IMR-90 (cell line): ENCODE results near the gene ORM1. TPM values are rescaled to one million over a fixed set of nuclear protein-coding genes. Genes with fewer than 3 reads are reported as not detected.

Source experiments
- ATAC-seq: fragments of 200-7000 bp; cut with Tn5 transposase; 2 replicates; pipeline ENCODE4 v1.9.1; 2020; ENCODE audit warnings: low read depth, mild to moderate bottlenecking, moderate library complexity
- BruUV-seq: library from RNA; stranded (reverse); fragments of 400-500 nt; replicated peaks from 2 replicates; lab custom pipeline; 2021; lab: Mats Ljungman, UMichigan
- CTCF ChIA-PET: fragments of 300-600 bp; formaldehyde crosslinking; extraction: SDS; loops from one replicate; lab custom pipeline; 2021; ENCODE audit warnings: antibody characterized with exemption; lab: Yijun Ruan, JAX
- POLR2A ChIA-PET: fragments of 300-600 bp; sonication (Branson Sonifier 250); formaldehyde crosslinking; loops from one replicate; lab custom pipeline; 2022; ENCODE audit warnings: antibody characterized with exemption; ENCODE audit not compliant: unreplicated experiment; lab: Charles Lee
- DNase-seq: peaks from one replicate; pipeline ENCODE4 v3.0.0; 2013
- H2AFZ ChIP-seq: replicated peaks from 2 replicates; pipeline ENCODE3; 2013; ENCODE audit warnings: low read length, mild to moderate bottlenecking; ENCODE audit not compliant: poor library complexity
- H2AK5ac ChIP-seq: 2 replicates; pipeline ENCODE4 v1.6.1; 2013; ENCODE audit warnings: low read depth, low read length, inconsistent platforms
- H2AK9ac ChIP-seq: replicated peaks from 2 replicates; pipeline ENCODE3; 2013; ENCODE audit warnings: mild to moderate bottlenecking, low read depth, low read length, moderate library complexity; ENCODE audit not compliant: poor library complexity
- H2BK120ac ChIP-seq: 2 replicates; pipeline ENCODE4 v1.6.1; 2013; ENCODE audit warnings: low read depth, low read length, inconsistent platforms
- H2BK15ac ChIP-seq: 3 replicates; pipeline ENCODE4 v1.6.1; 2013; ENCODE audit warnings: low read depth, low read length, inconsistent platforms
- H2BK20ac ChIP-seq: 2 replicates; pipeline ENCODE4 v1.6.1; 2013; ENCODE audit warnings: low read depth, mild to moderate bottlenecking, inconsistent platforms, low read length, moderate library complexity
- H2BK5ac ChIP-seq: 2 replicates; pipeline ENCODE4 v1.6.1; 2013; ENCODE audit warnings: mild to moderate bottlenecking, low read depth, low read length, inconsistent platforms; ENCODE audit not compliant: poor library complexity, severe bottlenecking
- H3K14ac ChIP-seq: replicated peaks from 2 replicates; pipeline ENCODE4 v1.6.1; 2013; ENCODE audit warnings: low read depth, low read length, inconsistent platforms
- H3K18ac ChIP-seq: 2 replicates; pipeline ENCODE4 v1.6.1; 2013; ENCODE audit warnings: low read depth, low read length, control low read depth
- H3K23ac ChIP-seq: 2 replicates; pipeline ENCODE4 v1.6.1; 2013; ENCODE audit warnings: low read depth, low read length, inconsistent platforms
- H3K27ac ChIP-seq: 2 replicates; pipeline ENCODE4 v1.5.1; 2013; ENCODE audit warnings: mild to moderate bottlenecking, control low read depth, low read length; ENCODE audit not compliant: insufficient read depth
- H3K27me3 ChIP-seq: 2 replicates; pipeline ENCODE4 v1.6.1; 2013; ENCODE audit warnings: low read length; ENCODE audit not compliant: control insufficient read depth, insufficient read depth
- H3K36me3 ChIP-seq: 2 replicates; pipeline ENCODE4 v1.6.1; 2013; ENCODE audit warnings: low read length, mixed read lengths; ENCODE audit not compliant: control insufficient read depth, insufficient read depth
- H3K4ac ChIP-seq: 2 replicates; pipeline ENCODE4 v1.6.1; 2013; ENCODE audit warnings: low read depth, low read length, inconsistent platforms
- H3K4me1 ChIP-seq: 2 replicates; pipeline ENCODE4 v1.6.1; 2013; ENCODE audit warnings: low read length, mixed read lengths; ENCODE audit not compliant: control insufficient read depth, insufficient read depth
- H3K4me2 ChIP-seq: 2 replicates; pipeline ENCODE4 v1.6.1; 2013; ENCODE audit warnings: low read depth, mild to moderate bottlenecking, control low read depth, low read length, moderate library complexity
- H3K4me3 ChIP-seq: 2 replicates; pipeline ENCODE4 v1.5.1; 2013; ENCODE audit warnings: low read depth, mild to moderate bottlenecking, control low read depth, low read length, moderate library complexity; ENCODE audit not compliant: insufficient read depth
- H3K56ac ChIP-seq: 2 replicates; pipeline ENCODE4 v1.6.1; 2013; ENCODE audit warnings: low read length, inconsistent platforms; ENCODE audit not compliant: insufficient read depth; ENCODE audit errors: extremely low read depth
- H3K79me1 ChIP-seq, 2 experiments: 2 replicates each; pipeline ENCODE4 v1.6.1; 2013; ENCODE audit warnings: low read length in 2 of 2, inconsistent platforms in 1 of 2, low read depth in 1 of 2
- H3K9ac ChIP-seq: 2 replicates; pipeline ENCODE4 v1.6.1; 2013; ENCODE audit warnings: low read depth, low read length, control low read depth
- H3K9me1 ChIP-seq: 2 replicates; pipeline ENCODE4 v1.6.1; 2013; ENCODE audit warnings: low read length, inconsistent platforms; ENCODE audit not compliant: insufficient read depth
- H3K9me3 ChIP-seq: 2 replicates; pipeline ENCODE4 v1.6.1; 2013; ENCODE audit warnings: low read length; ENCODE audit not compliant: control insufficient read depth, insufficient read depth
- H4K20me1 ChIP-seq: 2 replicates; pipeline ENCODE4 v1.6.1; 2013; ENCODE audit warnings: low read length, inconsistent platforms; ENCODE audit not compliant: insufficient read depth
- H4K5ac ChIP-seq: 2 replicates; pipeline ENCODE4 v1.6.1; 2013; ENCODE audit warnings: mild to moderate bottlenecking, low read depth, low read length, control low read depth
- H4K8ac ChIP-seq, 2 experiments: 2 replicates each; pipeline ENCODE4 v1.6.1; 2013; ENCODE audit warnings: low read depth in 2 of 2, low read length in 2 of 2, control low read depth in 1 of 2, inconsistent platforms in 1 of 2
- H4K91ac ChIP-seq: 2 replicates; pipeline ENCODE4 v1.6.1; 2013; ENCODE audit warnings: low read depth, low read length, inconsistent platforms; ENCODE audit not compliant: insufficient read depth
- FOS ChIP-seq: fragments of 150-350 bp; IDR thresholded peaks from 2 replicates; pipeline ENCODE4 v1.6.1; 2016; ENCODE audit warnings: low read depth, low read length
- MAFK ChIP-seq: IDR thresholded peaks from 2 replicates; pipeline ENCODE4 v1.6.1; 2012; ENCODE audit warnings: low read depth, low read length, improper control_type of control experiment
- MAZ ChIP-seq: IDR thresholded peaks from 2 replicates; pipeline ENCODE4 v1.6.1; 2012; ENCODE audit warnings: low read depth, mild to moderate bottlenecking, low read length, improper control_type of control experiment, moderate library complexity, borderline replicate concordance
- MXI1 ChIP-seq: IDR thresholded peaks from 2 replicates; pipeline ENCODE4 v1.6.1; 2012; ENCODE audit warnings: low read depth, mild to moderate bottlenecking, low read length, moderate library complexity, borderline replicate concordance
- POLR2A ChIP-seq: IDR thresholded peaks from 2 replicates; pipeline ENCODE4 v1.6.1; 2012; ENCODE audit warnings: mild to moderate bottlenecking, low read depth, low read length
- RCOR1 ChIP-seq: IDR thresholded peaks from 2 replicates; pipeline ENCODE4 v1.6.1; 2012; ENCODE audit warnings: mild to moderate bottlenecking, low read length, improper control_type of control experiment; ENCODE audit not compliant: insufficient replicate concordance
- SMC3 ChIP-seq: fragments of 150-350 bp; IDR thresholded peaks from 2 replicates; pipeline ENCODE4 v1.6.1; 2016; ENCODE audit warnings: low read depth, mild to moderate bottlenecking, antibody characterized with exemption, low read length, moderate library complexity
- WGBS, 2 experiments: methylation state at CpG; one replicate each; pipeline versions ENCODE4 v1.1.5 to v1.1.7; 2013; ENCODE audit warnings: missing lambda C conversion rate in 2 of 2; ENCODE audit not compliant: insufficient read length in 1 of 2; ENCODE audit errors: extremely low coverage in 2 of 2; 5-methylcytosine and 5-hydroxymethylcytosine counted together
- dilution Hi-C: fragments of 300-500 bp; cut with HindIII; formaldehyde crosslinking; loops from one replicate; pipeline ENCODE4 v1.14.3; 2018; ENCODE audit warnings: low sequenced_read_pairs; ENCODE audit not compliant: unreplicated experiment
- in situ Hi-C: fragments of 300-500 bp; cut with MboI; formaldehyde crosslinking; loops from 3 replicates; pipeline ENCODE4 v1.14.3; 2019; ENCODE audit warnings: low sequenced_read_pairs, inconsistent platforms, mixed read lengths
- intact Hi-C: fragments of 100-400 bp; cut with micrococcal nuclease; formaldehyde crosslinking; loops from 2 replicates; pipeline ENCODE4 v1.10.0; 2022
- polyA plus RNA-seq, 3 experiments: library from polyadenylated mRNA; depleted of rRNA; stranded (reverse); fragments of >200 nt; gene quantifications; 2 replicates each; pipeline ENCODE4 v1.2.3, GENCODE V29; 2012; ENCODE audit warnings: low replicate concordance in 1 of 3
- total RNA-seq: library from RNA; depleted of rRNA; stranded (reverse); fragments of >200 nt; gene quantifications from 2 replicates; pipeline ENCODE4 v1.2.3, GENCODE V29; 2012
- TF ChIP-seq, protein P1 (sequence below): conservative IDR thresholded peaks from 2 replicates; pipeline ENCODE4 v1.5.1; 2012; ENCODE audit warnings: mild to moderate bottlenecking, low read depth, low read length, improper control_type of control experiment
- TF ChIP-seq, protein P2 (sequence below): fragments of 150-350 bp; IDR thresholded peaks from 2 replicates; pipeline ENCODE4 v1.6.1; 2016; ENCODE audit warnings: low read depth, mild to moderate bottlenecking, low read length, moderate library complexity, borderline replicate concordance

Gene ORM1
- total and polyA plus RNA-seq, 2 of the 4 experiments (the other 2 are of a cell fraction) = 0.18 TPM; not detected in 1

DNA sequence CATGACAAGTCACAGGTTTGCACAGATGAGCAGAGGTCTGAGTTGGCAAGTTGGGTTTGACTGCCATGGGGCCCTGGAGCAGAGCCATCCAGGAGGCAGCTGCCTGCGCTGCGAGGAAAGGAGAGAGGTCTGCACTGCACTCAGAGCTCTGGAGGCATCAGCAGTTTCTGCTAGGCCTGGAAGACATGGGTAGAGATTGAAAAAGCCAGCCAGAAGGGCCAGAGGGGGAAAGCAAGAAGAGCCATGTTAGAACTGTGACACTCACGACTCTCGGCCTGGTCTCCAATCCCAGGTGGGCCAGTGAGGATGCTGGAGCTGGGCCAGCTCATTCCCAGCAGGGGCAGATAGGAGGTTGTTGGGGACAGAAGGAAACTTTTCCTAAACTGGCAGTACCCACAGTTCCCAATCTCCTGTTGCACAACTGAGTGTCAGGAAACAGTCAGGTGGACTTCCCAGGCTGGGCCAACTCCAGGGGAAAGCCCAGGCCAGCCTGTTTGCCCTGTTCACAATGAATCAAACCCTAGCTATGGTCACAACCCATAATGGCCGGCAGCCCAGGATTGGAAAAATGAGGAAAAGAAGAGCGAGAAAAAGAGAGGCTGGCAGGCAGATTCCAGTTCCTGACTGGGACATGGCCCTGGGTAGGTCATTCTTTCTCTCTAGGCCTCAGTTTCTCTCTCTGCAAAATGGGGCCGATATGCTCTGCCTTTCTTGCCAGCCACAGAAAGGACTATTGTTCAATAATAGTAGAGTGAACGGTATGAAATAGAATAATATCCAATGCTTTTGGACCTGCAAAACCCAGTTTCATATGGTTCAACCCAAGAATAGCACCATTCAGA is 7.8 kb upstream of the ORM1 start (continued):
- TF ChIP-seq MXI1 = no peak

DNA sequence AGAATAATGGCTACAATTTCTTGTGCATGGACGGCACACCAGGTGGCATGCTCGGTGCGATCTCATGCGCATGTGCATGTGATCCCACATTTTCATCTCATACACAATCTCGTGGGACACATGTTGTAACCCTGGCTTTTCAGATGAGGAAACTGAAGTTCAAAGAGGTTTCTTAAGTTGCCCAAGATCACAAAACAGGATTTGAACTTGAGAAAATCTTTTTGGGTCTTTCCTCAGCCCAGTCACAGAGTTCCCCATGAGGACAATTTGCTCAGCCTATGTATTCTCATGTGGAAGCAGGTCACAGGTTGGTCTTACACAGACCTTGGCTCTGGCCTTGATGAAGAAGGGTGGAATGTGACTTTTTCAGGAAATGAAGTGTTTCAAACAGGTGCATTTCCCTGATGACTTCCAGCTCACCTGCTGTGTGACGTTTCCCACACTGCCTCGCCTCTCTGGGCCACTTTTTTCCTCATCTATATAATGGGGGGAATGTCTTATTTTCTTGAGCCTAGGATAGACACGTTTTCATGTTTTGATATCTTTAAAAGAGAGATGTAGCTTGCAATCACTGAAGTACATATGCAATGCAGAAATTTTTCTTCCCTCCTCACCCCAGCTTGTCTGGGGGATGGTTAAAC is 7.1 kb upstream of the ORM1 start:
- Histone ChIP-seq H3K4ac (no peak overlapping the region), H3K23ac (no peak overlapping the region), H2BK20ac (no peak overlapping the region), H3K56ac (no peak overlapping the region), H3K27ac (no peak overlapping the region), H4K5ac (no peak overlapping the region), H3K4me2 (no peak overlapping the region), H2BK5ac (no peak overlapping the region), H2BK120ac (peak overlapping the region; percentile 8; the same call in 1 of the 2 replicates), H2AFZ (no peak overlapping the region), H3K4me1 (peaks cover 7% of the 10 kb centered on the region), H3K27me3 (no peaks in the 10 kb centered on the region), H4K8ac (no peak overlapping the region), H2BK15ac (no peak overlapping the region), H3K79me1 (no peaks in the 10 kb centered on the region), H3K14ac (no peak overlapping the region), H3K36me3 (no peaks in the 10 kb centered on the region; the same call in 1 of the 2 replicates), H2AK5ac (no peak overlapping the region; the same call in 1 of the 2 replicates), H3K18ac (no peak overlapping the region), H3K4me3 (no peak overlapping the region), H2AK9ac (no peak overlapping the region), H3K9ac (no peak overlapping the region), H3K9me3 (no peaks in the 10 kb centered on the region), H4K91ac (no peak overlapping the region), H4K20me1 (no peaks in the 10 kb centered on the region), H3K9me1 (peaks cover 17% of the 10 kb centered on the region; the same call in 1 of the 2 replicates)
- POLR2A ChIA-PET = no interaction called here
- 84% methylated on average over 3 of the region's 8 CpGs; no CpG with 5 or more reads in 1 of the 2 experiments for WGBS, 2 experiments
- DNase-seq (no peak), ATAC-seq (no peak)
- CTCF ChIA-PET = no interaction called here
- in situ Hi-C loops = no loop called here
- dilution Hi-C loops = no loop called here
- TF ChIP-seq SMC3 = no peak
- TF ChIP-seq POLR2A = no peak
- TF ChIP-seq RCOR1 = no peak
- TF ChIP-seq MAZ = no peak
- TF ChIP-seq, protein P1, sequence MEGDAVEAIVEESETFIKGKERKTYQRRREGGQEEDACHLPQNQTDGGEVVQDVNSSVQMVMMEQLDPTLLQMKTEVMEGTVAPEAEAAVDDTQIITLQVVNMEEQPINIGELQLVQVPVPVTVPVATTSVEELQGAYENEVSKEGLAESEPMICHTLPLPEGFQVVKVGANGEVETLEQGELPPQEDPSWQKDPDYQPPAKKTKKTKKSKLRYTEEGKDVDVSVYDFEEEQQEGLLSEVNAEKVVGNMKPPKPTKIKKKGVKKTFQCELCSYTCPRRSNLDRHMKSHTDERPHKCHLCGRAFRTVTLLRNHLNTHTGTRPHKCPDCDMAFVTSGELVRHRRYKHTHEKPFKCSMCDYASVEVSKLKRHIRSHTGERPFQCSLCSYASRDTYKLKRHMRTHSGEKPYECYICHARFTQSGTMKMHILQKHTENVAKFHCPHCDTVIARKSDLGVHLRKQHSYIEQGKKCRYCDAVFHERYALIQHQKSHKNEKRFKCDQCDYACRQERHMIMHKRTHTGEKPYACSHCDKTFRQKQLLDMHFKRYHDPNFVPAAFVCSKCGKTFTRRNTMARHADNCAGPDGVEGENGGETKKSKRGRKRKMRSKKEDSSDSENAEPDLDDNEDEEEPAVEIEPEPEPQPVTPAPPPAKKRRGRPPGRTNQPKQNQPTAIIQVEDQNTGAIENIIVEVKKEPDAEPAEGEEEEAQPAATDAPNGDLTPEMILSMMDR = no peak
- TF ChIP-seq, protein P2, sequence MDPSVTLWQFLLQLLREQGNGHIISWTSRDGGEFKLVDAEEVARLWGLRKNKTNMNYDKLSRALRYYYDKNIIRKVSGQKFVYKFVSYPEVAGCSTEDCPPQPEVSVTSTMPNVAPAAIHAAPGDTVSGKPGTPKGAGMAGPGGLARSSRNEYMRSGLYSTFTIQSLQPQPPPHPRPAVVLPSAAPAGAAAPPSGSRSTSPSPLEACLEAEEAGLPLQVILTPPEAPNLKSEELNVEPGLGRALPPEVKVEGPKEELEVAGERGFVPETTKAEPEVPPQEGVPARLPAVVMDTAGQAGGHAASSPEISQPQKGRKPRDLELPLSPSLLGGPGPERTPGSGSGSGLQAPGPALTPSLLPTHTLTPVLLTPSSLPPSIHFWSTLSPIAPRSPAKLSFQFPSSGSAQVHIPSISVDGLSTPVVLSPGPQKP = no peak
- no peak for TF ChIP-seq MAFK
- no peak for TF ChIP-seq FOS
- BruUV-seq = no TSS peak
- intact Hi-C loops = no loop called here
